Panc1 (cell line): ENCODE measurements around the gene AHSG.

Source experiments
- CTCF ChIP-seq: fragments of 450-650 bp; IDR thresholded peaks from 2 replicates; pipeline ENCODE4 v1.5.1; 2017; ENCODE audit warnings: mild to moderate bottlenecking
- POLR2AphosphoS5 ChIP-seq: IDR thresholded peaks from 2 replicates; pipeline ENCODE4 v1.6.1; 2012; ENCODE audit warnings: mild to moderate bottlenecking, low read depth, low read length, moderate library complexity
- REST ChIP-seq, 2 experiments: IDR thresholded peaks; 2 replicates each; pipeline ENCODE4 v1.6.1; 2011 to 2012; ENCODE audit warnings: low read depth in 2 of 2, control low read depth in 1 of 2, low read length in 1 of 2, mild to moderate bottlenecking in 1 of 2, moderate library complexity in 1 of 2; ENCODE audit not compliant: insufficient read depth in 1 of 2
- TCF7L2 ChIP-seq: IDR thresholded peaks from 2 replicates; pipeline ENCODE4 v1.6.1; 2011; ENCODE audit warnings: mild to moderate bottlenecking, low read depth, low read length, inconsistent platforms

- no peak for TF ChIP-seq POLR2AphosphoS5
- no peak for TF ChIP-seq CTCF
- TF ChIP-seq TCF7L2: no peak
- no peak for TF ChIP-seq REST (IDR thresholded peaks at IDR 0.05; ENCODE audit: insufficient read depth in 1 of 2, low read depth in 2 of 2, low read length in 1 of 2)
These were observed 22.1 kb upstream of the AHSG start for GRCh38 chr3:186590580-186591295.
